Fibroblast of pulmonary artery (primary cell): Measurements from ENCODE around the gene AGTRAP.

Source experiments
- DNase-seq: peaks from one replicate; pipeline ENCODE4 v3.0.0-alpha.2; 2010; ENCODE audit warnings: low read depth
- H3K4me3 ChIP-seq: replicated peaks from 2 replicates; pipeline ENCODE4 v1.5.1; 2011; ENCODE audit warnings: low read depth, mild to moderate bottlenecking, control low read depth, low read length, moderate library complexity
- CTCF ChIP-seq: IDR thresholded peaks from 2 replicates; pipeline ENCODE4 v1.5.1; 2011; ENCODE audit warnings: mild to moderate bottlenecking, control low read depth, low read length, inconsistent platforms; ENCODE audit errors: missing control alignments

Gene AGTRAP

GRCh38 chr1:11748294-11749202 lies 12.6 kb downstream of the AGTRAP start:
- no peak for DNase-seq

GRCh38 chr1:11749203-11749689 lies 13.3 kb downstream of the AGTRAP start:
- TF ChIP-seq CTCF: peak; percentile 55
- no peak overlapping the region for H3K4me3 ChIP-seq
- DNase-seq: peak; percentile 43

More at GRCh38 chr1:11748294-11749202, 12.6 kb downstream of the AGTRAP start:
- no peak overlapping the region for H3K4me3 ChIP-seq
- no peak for TF ChIP-seq CTCF

GRCh38 chr1:11749996-11750395 lies 14.1 kb downstream of the AGTRAP start:
- no peak for DNase-seq
- no peak for TF ChIP-seq CTCF
- no peak overlapping the region for H3K4me3 ChIP-seq

- TF ChIP-seq CTCF: no peak
- no peak for DNase-seq
- H3K4me3 ChIP-seq: no peak overlapping the region
These were observed 15.2 kb downstream of the AGTRAP start for GRCh38 chr1:11751087-11751486.

GRCh38 chr1:11752359-11753088 lies 16.6 kb downstream of the AGTRAP start:
- DNase-seq: no peak
- no peak overlapping the region for H3K4me3 ChIP-seq
- TF ChIP-seq CTCF: no peak

- no peak for TF ChIP-seq CTCF
- no peak for DNase-seq
- no peak overlapping the region for H3K4me3 ChIP-seq
These were observed 17.7 kb downstream of the AGTRAP start for GRCh38 chr1:11753555-11754208.
